Measurements from ENCODE around the gene RBMS3.
"Not testable (repeated sequence)": the region's sequence is repeated elsewhere in the genome, so short reads cannot be mapped to it uniquely, and the experiment has no call there.

RBMS3 gene

DNA sequence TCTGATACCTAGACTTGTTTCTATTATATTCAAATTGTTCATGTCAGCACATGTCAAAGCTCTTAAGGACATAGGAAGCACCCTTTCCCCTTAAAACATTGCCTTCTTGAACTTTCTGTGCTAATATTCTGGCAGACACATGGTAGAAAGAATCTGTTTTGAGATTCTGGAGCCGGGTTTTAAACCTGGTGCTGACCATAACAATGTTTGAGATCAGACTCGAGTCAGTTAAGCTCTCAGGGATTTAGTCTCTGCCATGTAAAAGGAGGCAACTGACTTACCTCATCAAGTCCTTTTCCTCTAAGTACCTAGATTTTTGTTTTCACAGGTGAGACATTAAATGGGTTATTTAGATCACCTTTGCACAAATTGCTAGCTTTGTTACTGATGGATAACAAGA, 38.9 kb downstream of the RBMS3 start:
- no peaks in the 10 kb centered on the region for H3K36me3 ChIP-seq (ENCODE audit: control insufficient read depth in 2 of 2, insufficient read depth in 2 of 2, low read length in 2 of 2)
- no peak overlapping the region for H3K9ac ChIP-seq (ENCODE audit: low read depth in 1 of 2, low read length in 2 of 2)
- H3K27ac ChIP-seq (ENCODE audit: low read depth in 2 of 2, low read length in 2 of 2): no peak overlapping the region
- H3K9me3 ChIP-seq (ENCODE audit: control insufficient read depth in 2 of 2, low read length in 2 of 2): no peaks in the 10 kb centered on the region
- H3K4me3 ChIP-seq (ENCODE audit: low read length in 2 of 2): no peak overlapping the region
- no peaks in the 10 kb centered on the region for H3K4me1 ChIP-seq (ENCODE audit: control insufficient read depth in 2 of 2, insufficient read depth in 2 of 2, low read length in 2 of 2)
- no peaks in the 10 kb centered on the region for H3K27me3 ChIP-seq (ENCODE audit: control insufficient read depth in 2 of 2, insufficient read depth in 2 of 2, low read length in 2 of 2)

DNA sequence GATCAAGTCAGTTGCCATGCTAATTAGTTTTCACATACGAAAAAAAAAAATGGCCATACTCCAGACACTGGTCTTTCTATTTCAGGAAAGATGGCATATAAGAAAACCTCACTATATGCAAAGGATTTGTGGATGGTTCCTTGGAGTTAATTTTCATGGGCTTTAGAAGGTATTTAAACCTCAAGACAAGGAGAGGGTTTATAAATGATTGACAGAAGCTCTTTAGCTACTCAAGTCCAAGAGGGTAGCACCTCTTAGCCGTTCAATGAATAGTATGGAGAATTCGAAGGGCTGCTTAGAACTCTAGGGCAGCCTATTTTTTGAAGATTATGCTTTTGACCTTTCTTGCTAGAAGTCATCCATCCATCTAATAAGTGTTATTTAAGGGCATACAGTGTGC, 41.7 kb downstream of the RBMS3 start:
- Histone ChIP-seq H3K27me3 (ENCODE audit: control insufficient read depth in 2 of 2, insufficient read depth in 2 of 2, low read length in 2 of 2) (no peaks in the 10 kb centered on the region), H3K27ac (ENCODE audit: low read depth in 2 of 2, low read length in 2 of 2) (no peak overlapping the region), H3K9ac (ENCODE audit: low read depth in 1 of 2, low read length in 2 of 2) (no peak overlapping the region), H3K36me3 (ENCODE audit: control insufficient read depth in 2 of 2, insufficient read depth in 2 of 2, low read length in 2 of 2) (no peaks in the 10 kb centered on the region), H3K9me3 (ENCODE audit: control insufficient read depth in 2 of 2, low read length in 2 of 2) (no peaks in the 10 kb centered on the region), H3K4me3 (ENCODE audit: low read length in 2 of 2) (no peak overlapping the region), H3K4me1 (ENCODE audit: control insufficient read depth in 2 of 2, insufficient read depth in 2 of 2, low read length in 2 of 2) (no peaks in the 10 kb centered on the region)

DNA sequence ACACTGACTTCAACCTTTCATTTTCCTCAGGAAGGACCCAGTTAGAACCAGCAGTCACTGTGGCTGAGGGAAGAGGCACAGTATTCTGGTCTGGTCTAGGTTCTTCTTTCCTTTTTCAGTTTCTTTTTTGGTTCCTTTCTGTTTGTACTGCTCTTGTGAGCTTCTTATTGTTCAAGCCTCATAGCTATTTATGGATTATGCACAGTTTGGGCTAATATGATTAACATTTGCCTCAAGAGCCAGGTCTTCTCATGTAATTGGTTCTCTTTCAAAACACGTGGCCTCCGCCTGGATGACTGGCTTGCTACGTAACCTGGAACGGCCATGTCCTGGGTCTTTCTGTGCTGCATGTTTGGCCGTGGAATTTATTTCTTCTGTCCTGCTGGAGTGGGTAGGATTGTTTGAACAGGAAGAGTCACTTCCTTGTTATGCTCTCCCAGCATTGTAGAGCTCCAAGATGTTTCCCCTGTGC, 43.3 kb downstream of the RBMS3 start:
- Histone ChIP-seq H3K27ac (ENCODE audit: low read depth in 2 of 2, low read length in 2 of 2) (peak overlapping the region; percentile 33 to 48), H3K36me3 (ENCODE audit: control insufficient read depth in 2 of 2, insufficient read depth in 2 of 2, low read length in 2 of 2) (no peaks in the 10 kb centered on the region), H3K4me3 (ENCODE audit: low read length in 2 of 2) (peak overlapping the region; percentile 31 to 34), H3K9me3 (ENCODE audit: control insufficient read depth in 2 of 2, low read length in 2 of 2) (no peaks in the 10 kb centered on the region), H3K9ac (ENCODE audit: low read depth in 1 of 2, low read length in 2 of 2) (no peak overlapping the region), H3K4me1 (ENCODE audit: control insufficient read depth in 2 of 2, insufficient read depth in 2 of 2, low read length in 2 of 2) (no peaks in the 10 kb centered on the region), H3K27me3 (ENCODE audit: control insufficient read depth in 2 of 2, insufficient read depth in 2 of 2, low read length in 2 of 2) (no peaks in the 10 kb centered on the region)

DNA sequence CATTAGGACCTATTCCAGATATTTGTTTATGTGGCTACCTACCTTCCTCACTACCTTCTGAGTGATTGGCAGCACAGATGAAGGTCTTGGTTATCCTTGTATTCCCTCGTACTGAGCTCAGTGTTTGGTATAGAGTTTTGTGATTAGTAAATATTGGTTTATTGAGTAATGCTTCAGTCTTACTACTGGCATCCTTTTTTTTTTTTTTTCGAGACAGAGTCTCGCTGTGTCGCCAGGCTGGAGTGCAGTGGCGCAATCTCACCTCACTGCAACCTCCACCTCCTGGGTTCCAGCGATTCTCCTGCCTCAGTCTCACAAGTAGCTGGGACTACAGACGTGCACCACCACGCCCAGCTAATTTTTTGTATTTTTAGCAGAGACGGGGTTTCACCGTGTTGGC, 45.7 kb downstream of the RBMS3 start:
- not testable (repeated sequence) for H3K9ac ChIP-seq (ENCODE audit: low read depth in 1 of 2, low read length in 2 of 2); H3K36me3 ChIP-seq (ENCODE audit: control insufficient read depth in 2 of 2, insufficient read depth in 2 of 2, low read length in 2 of 2); H3K27ac ChIP-seq (ENCODE audit: low read depth in 2 of 2, low read length in 2 of 2); H3K9me3 ChIP-seq (ENCODE audit: control insufficient read depth in 2 of 2, low read length in 2 of 2); H3K4me1 ChIP-seq (ENCODE audit: control insufficient read depth in 2 of 2, insufficient read depth in 2 of 2, low read length in 2 of 2); H3K4me3 ChIP-seq (ENCODE audit: low read length in 2 of 2); H3K27me3 ChIP-seq (ENCODE audit: control insufficient read depth in 2 of 2, insufficient read depth in 2 of 2, low read length in 2 of 2)

DNA sequence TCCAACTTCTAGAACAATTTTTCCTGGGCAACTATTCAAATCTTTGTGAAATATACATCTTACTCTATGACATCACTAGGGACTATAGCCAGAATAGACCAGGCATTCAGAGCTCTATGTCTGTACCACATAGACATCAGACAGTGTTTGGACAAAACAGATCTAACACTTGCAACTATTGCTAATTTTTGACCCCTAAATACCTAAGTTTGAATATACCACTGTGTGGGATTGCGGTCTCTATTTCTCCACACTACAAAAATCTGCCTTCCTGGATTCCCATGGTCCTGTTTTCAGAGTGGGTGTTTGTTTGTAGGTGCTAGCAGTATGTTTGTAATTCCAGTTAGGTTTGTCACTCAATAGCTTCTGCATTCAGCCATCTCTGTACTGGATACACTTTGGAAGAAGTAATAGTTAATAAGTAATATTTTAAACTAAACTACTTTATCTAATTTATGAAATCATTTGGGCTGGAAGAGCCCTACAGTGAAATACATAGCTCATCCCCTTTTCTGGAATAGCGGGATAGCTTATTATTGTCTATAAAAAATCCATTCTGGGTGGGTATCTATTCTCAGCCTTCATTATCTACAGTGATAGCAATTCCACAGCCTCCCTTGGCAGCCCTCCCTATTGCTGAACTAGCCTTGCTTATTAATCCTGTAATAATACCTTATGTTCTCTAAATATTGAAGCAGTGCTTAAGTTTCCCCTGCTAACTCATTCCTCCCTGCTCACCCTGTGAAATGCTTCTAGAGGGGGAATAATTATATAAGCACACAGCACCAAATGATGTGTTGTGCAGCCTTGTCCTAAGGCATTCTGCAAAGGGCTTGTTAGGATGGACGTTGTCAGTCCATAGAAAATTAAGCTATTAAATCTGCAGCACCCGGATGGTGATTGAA, 49.4 kb downstream of the RBMS3 start:
- Histone ChIP-seq H3K27me3 (ENCODE audit: control insufficient read depth in 2 of 2, insufficient read depth in 2 of 2, low read length in 2 of 2) (no peaks in the 10 kb centered on the region), H3K9me3 (ENCODE audit: control insufficient read depth in 2 of 2, low read length in 2 of 2) (no peaks in the 10 kb centered on the region), H3K36me3 (ENCODE audit: control insufficient read depth in 2 of 2, insufficient read depth in 2 of 2, low read length in 2 of 2) (no peaks in the 10 kb centered on the region), H3K9ac (ENCODE audit: low read depth in 1 of 2, low read length in 2 of 2) (no peak overlapping the region), H3K27ac (ENCODE audit: low read depth in 2 of 2, low read length in 2 of 2) (no peak overlapping the region), H3K4me3 (ENCODE audit: low read length in 2 of 2) (no peak overlapping the region), H3K4me1 (ENCODE audit: control insufficient read depth in 2 of 2, insufficient read depth in 2 of 2, low read length in 2 of 2) (no peaks in the 10 kb centered on the region)

DNA sequence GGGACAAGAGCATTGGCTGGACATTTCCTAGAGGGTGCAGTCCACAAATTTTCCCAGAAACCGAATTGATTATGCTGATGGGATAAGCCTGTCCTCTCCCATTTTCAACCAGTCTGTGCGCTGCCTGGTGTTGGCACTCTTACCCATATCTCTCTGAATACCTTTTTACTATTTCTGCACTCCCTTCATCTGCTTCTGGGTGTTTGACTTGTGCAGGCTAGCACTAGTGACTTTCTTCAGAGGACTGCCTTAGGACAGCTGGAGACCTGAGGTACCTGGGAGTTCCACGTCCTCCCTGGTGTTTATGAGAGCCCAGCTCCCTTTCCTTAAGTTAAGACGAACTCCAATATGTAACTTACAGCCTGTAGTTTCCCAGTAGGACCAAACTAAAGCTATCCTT, 50.2 kb downstream of the RBMS3 start:
- Histone ChIP-seq H3K4me1 (ENCODE audit: control insufficient read depth in 2 of 2, insufficient read depth in 2 of 2, low read length in 2 of 2) (no peaks in the 10 kb centered on the region), H3K9ac (ENCODE audit: low read depth in 1 of 2, low read length in 2 of 2) (no peak overlapping the region), H3K9me3 (ENCODE audit: control insufficient read depth in 2 of 2, low read length in 2 of 2) (no peaks in the 10 kb centered on the region), H3K36me3 (ENCODE audit: control insufficient read depth in 2 of 2, insufficient read depth in 2 of 2, low read length in 2 of 2) (no peaks in the 10 kb centered on the region), H3K27ac (ENCODE audit: low read depth in 2 of 2, low read length in 2 of 2) (no peak overlapping the region), H3K27me3 (ENCODE audit: control insufficient read depth in 2 of 2, insufficient read depth in 2 of 2, low read length in 2 of 2) (no peaks in the 10 kb centered on the region), H3K4me3 (ENCODE audit: low read length in 2 of 2) (no peak overlapping the region)

DNA sequence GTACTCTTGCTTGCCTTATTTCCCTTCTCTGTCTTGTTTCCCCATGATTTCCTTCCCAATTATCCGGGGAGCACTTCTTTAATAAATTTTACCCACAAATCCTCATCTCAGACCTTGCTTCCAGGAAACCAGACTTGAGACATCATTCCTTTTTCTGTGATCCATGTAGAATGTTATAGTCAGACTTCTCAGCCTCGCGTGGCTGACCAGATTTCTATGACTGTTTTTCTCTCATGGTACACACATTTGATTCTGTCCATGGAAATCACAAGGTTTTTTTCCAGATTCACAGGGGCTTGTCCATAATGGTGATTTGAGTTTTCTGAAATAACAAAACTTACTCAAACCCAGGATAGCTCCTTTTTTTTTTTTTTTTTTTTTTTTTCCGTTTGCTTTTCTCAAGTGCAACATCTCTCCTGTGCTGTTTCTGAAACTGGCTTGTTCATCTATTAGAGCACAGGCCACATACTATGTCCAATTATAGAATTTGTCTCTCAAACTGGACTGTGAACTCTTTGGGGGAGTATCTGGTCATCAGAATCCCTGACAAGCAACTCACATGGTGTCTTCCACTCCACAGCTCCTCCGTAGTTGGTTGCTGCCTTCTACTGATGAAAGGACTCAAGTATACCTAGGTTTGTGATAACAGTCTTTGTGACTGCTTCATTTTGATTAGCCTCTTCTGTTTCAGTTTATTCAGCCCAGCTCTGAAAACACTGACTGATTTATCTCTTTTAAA, 50.8 kb downstream of the RBMS3 start:
- no peaks in the 10 kb centered on the region for H3K36me3 ChIP-seq (ENCODE audit: control insufficient read depth in 2 of 2, insufficient read depth in 2 of 2, low read length in 2 of 2)
- no peaks in the 10 kb centered on the region for H3K4me1 ChIP-seq (ENCODE audit: control insufficient read depth in 2 of 2, insufficient read depth in 2 of 2, low read length in 2 of 2)
- no peaks in the 10 kb centered on the region for H3K27me3 ChIP-seq (ENCODE audit: control insufficient read depth in 2 of 2, insufficient read depth in 2 of 2, low read length in 2 of 2)
- H3K9ac ChIP-seq (ENCODE audit: low read depth in 1 of 2, low read length in 2 of 2): no peak overlapping the region
- no peaks in the 10 kb centered on the region for H3K9me3 ChIP-seq (ENCODE audit: control insufficient read depth in 2 of 2, low read length in 2 of 2)
- H3K4me3 ChIP-seq (ENCODE audit: low read length in 2 of 2): no peak overlapping the region
- peak overlapping the region in 1 of 2 donors; percentile 13 for H3K27ac ChIP-seq (ENCODE audit: low read depth in 2 of 2, low read length in 2 of 2)

DNA sequence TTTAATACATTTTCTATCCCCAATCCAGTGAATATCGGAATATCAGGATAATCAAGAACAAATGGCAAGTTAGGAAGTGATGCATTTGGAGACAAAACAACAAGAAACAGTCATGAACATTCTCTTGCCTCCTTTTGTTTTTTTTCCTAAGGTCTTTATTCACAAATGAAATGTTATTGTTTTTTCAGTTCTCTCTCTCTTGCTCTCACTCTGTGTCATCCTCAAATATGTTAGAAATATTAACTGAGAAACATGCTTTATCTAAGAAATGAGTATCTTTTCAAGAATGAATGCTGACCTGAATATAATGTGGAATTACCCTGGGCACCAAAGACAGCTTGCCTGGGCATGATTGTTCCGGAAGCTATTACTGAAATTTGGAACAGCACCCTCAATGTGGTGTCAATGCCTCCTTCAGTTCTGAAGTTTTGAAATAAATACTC, 51.3 kb downstream of the RBMS3 start:
- Histone ChIP-seq H3K4me3 (ENCODE audit: low read length in 2 of 2) (no peak overlapping the region), H3K27me3 (ENCODE audit: control insufficient read depth in 2 of 2, insufficient read depth in 2 of 2, low read length in 2 of 2) (no peaks in the 10 kb centered on the region), H3K36me3 (ENCODE audit: control insufficient read depth in 2 of 2, insufficient read depth in 2 of 2, low read length in 2 of 2) (no peaks in the 10 kb centered on the region), H3K9ac (ENCODE audit: low read depth in 1 of 2, low read length in 2 of 2) (no peak overlapping the region), H3K4me1 (ENCODE audit: control insufficient read depth in 2 of 2, insufficient read depth in 2 of 2, low read length in 2 of 2) (no peaks in the 10 kb centered on the region), H3K27ac (ENCODE audit: low read depth in 2 of 2, low read length in 2 of 2) (no peak overlapping the region), H3K9me3 (ENCODE audit: control insufficient read depth in 2 of 2, low read length in 2 of 2) (no peaks in the 10 kb centered on the region)

DNA sequence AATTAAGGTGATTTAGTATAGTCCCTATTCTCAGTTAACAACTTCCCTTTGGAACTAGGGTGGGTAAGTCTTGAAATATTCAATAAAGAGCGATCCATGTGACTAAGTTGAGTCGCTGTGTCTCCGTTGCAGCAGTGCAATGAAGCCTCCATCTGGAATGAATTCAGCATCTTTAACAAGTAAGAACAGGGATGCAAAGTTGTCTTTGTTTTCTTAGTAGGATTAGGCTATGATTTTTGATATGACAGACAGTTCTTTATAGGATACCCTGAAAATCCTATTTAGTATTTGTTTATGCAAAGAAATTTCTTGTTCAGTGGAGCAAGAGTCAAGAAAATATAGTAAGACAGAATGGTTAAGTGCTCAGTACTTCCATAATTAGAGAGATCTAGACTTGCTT, 52.7 kb downstream of the RBMS3 start:
- Histone ChIP-seq H3K27ac (ENCODE audit: low read depth in 2 of 2, low read length in 2 of 2) (no peak overlapping the region), H3K9ac (ENCODE audit: low read depth in 1 of 2, low read length in 2 of 2) (no peak overlapping the region), H3K4me3 (ENCODE audit: low read length in 2 of 2) (no peak overlapping the region), H3K4me1 (ENCODE audit: control insufficient read depth in 2 of 2, insufficient read depth in 2 of 2, low read length in 2 of 2) (no peaks in the 10 kb centered on the region), H3K27me3 (ENCODE audit: control insufficient read depth in 2 of 2, insufficient read depth in 2 of 2, low read length in 2 of 2) (no peaks in the 10 kb centered on the region), H3K36me3 (ENCODE audit: control insufficient read depth in 2 of 2, insufficient read depth in 2 of 2, low read length in 2 of 2) (no peaks in the 10 kb centered on the region), H3K9me3 (ENCODE audit: control insufficient read depth in 2 of 2, low read length in 2 of 2) (no peaks in the 10 kb centered on the region)

DNA sequence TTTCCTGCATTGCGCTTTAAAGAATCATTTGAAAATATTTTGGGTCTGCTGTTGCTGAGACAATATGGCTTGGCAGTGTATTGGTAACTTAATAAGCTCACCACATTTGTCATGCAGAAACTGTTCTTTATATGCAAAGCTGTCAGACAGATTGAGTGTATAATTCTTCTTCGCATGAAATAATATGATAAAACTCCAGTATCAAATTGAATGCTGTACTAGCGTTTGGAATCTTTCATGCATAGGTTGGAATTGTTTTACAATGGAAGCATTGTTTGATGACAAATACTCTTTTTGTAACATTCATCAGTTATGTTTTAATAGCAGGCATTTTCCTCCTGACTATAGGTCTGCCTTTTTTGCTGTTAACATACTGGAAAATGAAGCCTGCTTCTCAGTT, 53.8 kb downstream of the RBMS3 start:
- H3K9me3 ChIP-seq (ENCODE audit: control insufficient read depth in 2 of 2, low read length in 2 of 2): no peaks in the 10 kb centered on the region
- no peak overlapping the region for H3K9ac ChIP-seq (ENCODE audit: low read depth in 1 of 2, low read length in 2 of 2)
- H3K36me3 ChIP-seq (ENCODE audit: control insufficient read depth in 2 of 2, insufficient read depth in 2 of 2, low read length in 2 of 2): no peaks in the 10 kb centered on the region
- H3K27ac ChIP-seq (ENCODE audit: low read depth in 2 of 2, low read length in 2 of 2): no peak overlapping the region
- H3K27me3 ChIP-seq (ENCODE audit: control insufficient read depth in 2 of 2, insufficient read depth in 2 of 2, low read length in 2 of 2): no peaks in the 10 kb centered on the region
- no peaks in the 10 kb centered on the region for H3K4me1 ChIP-seq (ENCODE audit: control insufficient read depth in 2 of 2, insufficient read depth in 2 of 2, low read length in 2 of 2)
- H3K4me3 ChIP-seq (ENCODE audit: low read length in 2 of 2): no peak overlapping the region
